ENCODE data around the gene TENT5C. TPM values are rescaled to one million over a fixed set of nuclear protein-coding genes. Genes with fewer than 3 reads are reported as not detected.
A peak's percentile ranks its signal among the peaks of the same experiment; 100 is the strongest.

Gene TENT5C
- total and polyA plus RNA-seq, 9 of the 15 experiments (the other 6 are each of a cell fraction or from before 2014, with no cell fraction given), result 1.8 to 7.7 (median 4.0) TPM

- TF ChIP-seq ZNF134 (CRISPR knock-in tag; conservative IDR thresholded peaks at IDR 0.05) (peak; percentile 52; the same call in 1 of the 2 replicates), MXI1 (IDR thresholded peaks at IDR 0.05; ENCODE audit: low read depth, low read length) (peak; percentile 96), ZNF507 (tag; conservative IDR thresholded peaks at IDR 0.05) (no peak), NBN (IDR thresholded peaks at IDR 0.05; ENCODE audit: low read depth) (no peak), SNRNP70 (optimal IDR thresholded peaks at IDR 0.05; ENCODE audit: low read depth, low read length) (no peak), SAFB (IDR thresholded peaks at IDR 0.05; ENCODE audit: borderline replicate concordance, low read depth, low read length) (no peak), ZBTB5 (IDR thresholded peaks at IDR 0.05) (0 out of 2 replicates have a peak, but pooled peaks have one; percentile 73), ZNF253 (CRISPR knock-in tag; conservative IDR thresholded peaks at IDR 0.05) (no peak), CAMTA2 (CRISPR knock-in tag; conservative IDR thresholded peaks at IDR 0.05) (no peak), MLX (CRISPR knock-in tag; conservative IDR thresholded peaks at IDR 0.05) (no peak), ZBTB33 (CRISPR knock-in tag; IDR thresholded peaks at IDR 0.05) (no peak), ZNF644 (tag; IDR thresholded peaks at IDR 0.05; ENCODE audit: low read depth) (no peak), CREB1 (IDR thresholded peaks at IDR 0.05) (no peak), CREB1 (CRISPR knock-in tag; IDR thresholded peaks at IDR 0.05) (no peak; the same call in 1 of the 2 replicates), GABPB2 (CRISPR knock-in tag; conservative IDR thresholded peaks at IDR 0.05) (no peak), CXXC5 (CRISPR knock-in tag; IDR thresholded peaks at IDR 0.05) (no peak; the same call in none of the 2 replicates), CHD1 (IDR thresholded peaks at IDR 0.05; ENCODE audit: low read length) (peak; percentile 78), HNRNPH1 (optimal IDR thresholded peaks at IDR 0.05; ENCODE audit: low read depth, low read length) (no peak), ZSCAN32 (CRISPR knock-in tag; IDR thresholded peaks at IDR 0.05) (0 out of 2 replicates have a peak, but pooled peaks have one; percentile 24), TEAD1 (CRISPR knock-in tag; IDR thresholded peaks at IDR 0.05) (no peak), STAT6 (CRISPR knock-in tag; IDR thresholded peaks at IDR 0.05) (no peak)
Measured at GRCh38 chr1:117605774-117606648, at the start of gene TENT5C (continued).

All from K562 (cell line).